H1 (cell line): ENCODE measurements around the gene MICOS13. TPM values are rescaled to one million over a fixed set of nuclear protein-coding genes. Genes with fewer than 3 reads are reported as not detected.

Experiments
- CHD1 ChIP-seq: IDR thresholded peaks from 2 replicates; pipeline ENCODE4 v1.6.1; 2012; ENCODE audit warnings: low read depth, low read length, improper control_type of control experiment
- FOSL1 ChIP-seq: IDR thresholded peaks from 2 replicates; pipeline ENCODE4 v1.6.1; 2011; ENCODE audit warnings: mild to moderate bottlenecking, low read depth, low read length, moderate library complexity; ENCODE audit not compliant: insufficient read depth
- GTF2F1 ChIP-seq: IDR thresholded peaks from 2 replicates; pipeline ENCODE4 v1.6.1; 2012; ENCODE audit warnings: low read depth, low read length, improper control_type of control experiment, borderline replicate concordance
- JUN ChIP-seq: IDR thresholded peaks from 2 replicates; pipeline ENCODE4 v1.6.1; 2011; ENCODE audit warnings: low read depth, mild to moderate bottlenecking, improper control_type of control experiment, low read length
- RNF2 ChIP-seq: fragments of 200-900, 300-1000 bp; sonication (generic); IDR thresholded peaks from 2 replicates; pipeline ENCODE4 v1.7.1; 2016; ENCODE audit warnings: borderline replicate concordance, low read depth, mild to moderate bottlenecking, antibody characterized with exemption, low read length; ENCODE audit not compliant: poor library complexity, severe bottlenecking; ENCODE audit errors: missing control alignments
- SIN3A ChIP-seq, 2 experiments: IDR thresholded peaks in 1 of 2; conservative IDR thresholded peaks in 1 of 2; 2 replicates each; pipeline ENCODE4 v1.6.1; 2011 to 2012; ENCODE audit warnings: low read length in 2 of 2, improper control_type of control experiment in 1 of 2, low read depth in 1 of 2, mild to moderate bottlenecking in 1 of 2
- SUZ12 ChIP-seq: fragments of 200-600 bp; sonication (generic); IDR thresholded peaks from 2 replicates; pipeline ENCODE4 v1.6.1; 2012; ENCODE audit warnings: mild to moderate bottlenecking, inconsistent platforms, low read length, moderate library complexity, mixed read lengths
- polyA plus RNA-seq, 7 experiments: library from polyadenylated mRNA; depleted of rRNA in 3 of 7; stranded (reverse) in 5 of 7; unstranded in 2 of 7; fragments of >200 nt in 5 of 7; fragments of 200-250 nt in 2 of 7; gene quantifications; 1 replicate in 5 of 7; 2 replicates in 1 of 7; 4 replicates in 1 of 7; pipeline versions ENCODE4 v1.2.1 to v1.2.3, GENCODE V29; 2011 to 2013; ENCODE audit warnings: missing spikeins in 2 of 7, mixed read lengths in 2 of 7
- total RNA-seq: library from RNA; stranded (reverse); fragmentation: NEBNext Ultra II Directional; extraction: Animal tissue kit (Norgen Biotek cat#: 25700); gene quantifications from 2 replicates; pipeline ENCODE4 v1.2.1, GENCODE V29; 2021

MICOS13 gene
- total and polyA plus RNA-seq, 2 of the 8 experiments (the other 6 are each of a cell fraction or from before 2014, with no cell fraction given), result 17.3 to 36.1 TPM

- TF ChIP-seq RNF2 (no peak), CHD1 (no peak), JUN (no peak), SUZ12 (no peak), SIN3A (conservative IDR thresholded peaks at IDR 0.05 in 1 of 2, IDR thresholded peaks at IDR 0.05 in 1 of 2; ENCODE audit: low read depth in 1 of 2, low read length in 2 of 2) (no peak), FOSL1 (no peak), GTF2F1 (no peak)
Observed at GRCh38 chr19:5635427-5635826, 44.9 kb downstream of the MICOS13 start (continued).
